ENCODE results near the gene OXTR. TPM values are rescaled to one million over a fixed set of nuclear protein-coding genes. Genes with fewer than 3 reads are reported as not detected.

The OXTR gene
- total and polyA plus RNA-seq, 4 donors, result 0.54 to 2.3 (median 0.72) TPM; not detected in 1

GRCh38 chr3:8713901-8714759 is 55.3 kb downstream of the OXTR start:
- no peak for ATAC-seq (ENCODE audit: low FRiP score)
- Histone ChIP-seq H3K9me3 (ENCODE audit: control insufficient read depth, low read length) (no peaks in the 10 kb centered on the region), H3K27me3 (ENCODE audit: control insufficient read depth in 1 of 2, insufficient read depth in 2 of 2, low read length in 1 of 2) (no peaks in the 10 kb centered on the region), H3K4me1 (ENCODE audit: control insufficient read depth in 1 of 2, insufficient read depth in 2 of 2, low read length in 2 of 2) (no peaks in the 10 kb centered on the region), H3K27ac (ENCODE audit: low read depth in 1 of 2, low read length in 2 of 2) (no peak overlapping the region), H3K4me3 (ENCODE audit: low read length in 2 of 2) (no peak overlapping the region), H3K36me3 (ENCODE audit: control insufficient read depth in 1 of 2, insufficient read depth in 2 of 2, low read length in 1 of 2) (no peaks in the 10 kb centered on the region)
- intact Hi-C loops (cut with DNase I), result no loop called here
- WGBS, 2 donors, result 86 to 91% methylated on average over 14 of the region's 14 CpGs
- no peak for DNase-seq

DNA sequence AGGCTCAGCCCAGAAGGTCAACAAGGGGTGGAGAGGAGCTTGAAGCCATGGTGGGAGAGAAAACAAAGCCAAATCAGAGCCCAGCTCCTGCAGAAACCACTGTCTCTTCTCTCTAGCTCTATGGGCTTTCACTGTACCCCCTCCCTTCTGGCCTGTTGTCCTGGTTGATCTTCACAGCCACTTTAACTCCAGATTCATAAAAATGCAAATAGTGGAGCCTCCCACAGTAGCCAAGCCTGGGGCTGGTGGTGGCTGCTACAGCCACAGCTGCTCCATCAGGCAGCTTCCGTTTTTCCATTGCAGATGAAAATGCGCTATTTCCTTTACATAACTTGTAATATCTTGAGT is 56.5 kb downstream of the OXTR start:
- no peaks in the 10 kb centered on the region for H3K9me3 ChIP-seq (ENCODE audit: control insufficient read depth, low read length)
- H3K4me1 ChIP-seq (ENCODE audit: control insufficient read depth in 1 of 2, insufficient read depth in 2 of 2, low read length in 2 of 2), result no peaks in the 10 kb centered on the region
- no peak overlapping the region for H3K27ac ChIP-seq (ENCODE audit: low read depth in 1 of 2, low read length in 2 of 2)
- no peaks in the 10 kb centered on the region for H3K27me3 ChIP-seq (ENCODE audit: control insufficient read depth in 1 of 2, insufficient read depth in 2 of 2, low read length in 1 of 2)
- WGBS, 2 donors, result 92 to 93% methylated on average over 2 of the region's 2 CpGs
- DNase-seq (no peak), ATAC-seq (ENCODE audit: low FRiP score) (no peak)
- no peak overlapping the region for H3K4me3 ChIP-seq (ENCODE audit: low read length in 2 of 2)
- H3K36me3 ChIP-seq (ENCODE audit: control insufficient read depth in 1 of 2, insufficient read depth in 2 of 2, low read length in 1 of 2), result no peaks in the 10 kb centered on the region
- intact Hi-C loops (cut with DNase I), result no loop called here

DNA sequence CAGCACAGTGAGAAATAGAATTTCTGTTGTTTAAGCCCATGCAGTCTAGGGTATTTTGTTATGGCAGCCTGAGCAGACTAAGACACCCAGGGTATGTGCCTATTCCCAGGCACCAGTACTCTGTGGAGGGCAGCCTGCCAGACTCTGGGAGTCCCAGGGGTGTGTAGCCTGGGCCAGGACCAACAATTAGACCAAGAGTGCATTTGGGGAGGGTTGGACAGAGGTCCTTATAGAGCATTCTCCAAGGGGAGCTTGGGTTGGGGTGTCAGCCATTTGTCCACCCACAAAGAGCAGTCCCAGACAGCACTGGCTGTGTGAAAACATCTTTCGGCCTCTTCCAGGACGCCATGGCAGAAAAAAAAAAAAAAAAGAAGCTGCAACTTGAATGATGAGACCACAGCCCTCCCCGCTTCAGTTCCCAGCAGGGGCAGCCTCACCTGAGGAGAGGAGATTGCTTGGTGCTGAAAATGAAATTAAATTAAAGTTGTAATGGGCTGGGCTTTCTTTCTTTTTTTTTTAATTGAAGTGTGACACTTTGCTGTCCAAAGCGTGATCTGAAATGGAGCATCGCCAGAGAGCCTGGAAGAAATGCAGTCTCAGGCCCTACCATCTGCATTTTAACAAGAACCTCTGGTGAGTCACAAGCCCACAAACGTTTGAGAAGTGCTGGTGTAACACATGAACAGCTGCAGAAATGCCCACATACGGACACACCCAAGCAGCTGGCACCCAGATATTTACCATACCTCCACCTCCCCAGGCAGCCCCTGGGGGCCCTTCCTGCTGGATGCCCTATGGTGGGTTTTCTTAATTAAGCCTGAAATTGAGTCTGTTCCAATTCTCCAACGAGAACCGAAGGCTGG is 57.1 kb downstream of the OXTR start:
- no peak overlapping the region for H3K4me3 ChIP-seq (ENCODE audit: low read length in 2 of 2)
- intact Hi-C loops (cut with DNase I), result no loop called here
- H3K27ac ChIP-seq (ENCODE audit: low read depth in 1 of 2, low read length in 2 of 2), result no peak overlapping the region
- no peak for DNase-seq
- no peak for ATAC-seq (ENCODE audit: low FRiP score)
- no peaks in the 10 kb centered on the region for H3K36me3 ChIP-seq (ENCODE audit: control insufficient read depth in 1 of 2, insufficient read depth in 2 of 2, low read length in 1 of 2)
- WGBS, 2 donors, result 59 to 64% methylated on average over 9 of the region's 9 CpGs
- H3K4me1 ChIP-seq (ENCODE audit: control insufficient read depth in 1 of 2, insufficient read depth in 2 of 2, low read length in 2 of 2), result no peaks in the 10 kb centered on the region
- H3K27me3 ChIP-seq (ENCODE audit: control insufficient read depth in 1 of 2, insufficient read depth in 2 of 2, low read length in 1 of 2), result no peaks in the 10 kb centered on the region
- H3K9me3 ChIP-seq (ENCODE audit: control insufficient read depth, low read length), result no peaks in the 10 kb centered on the region

GRCh38 chr3:8709801-8710507 is 59.5 kb downstream of the OXTR start:
- WGBS, 2 donors, result 92 to 94% methylated on average over 8 of the region's 8 CpGs
- no peak overlapping the region for H3K27ac ChIP-seq (ENCODE audit: low read depth in 1 of 2, low read length in 2 of 2)
- peaks cover 4% of the 10 kb centered on the region for H3K9me3 ChIP-seq (ENCODE audit: control insufficient read depth, low read length)
- ATAC-seq (ENCODE audit: low FRiP score) (no peak), DNase-seq (no peak)
- no peak overlapping the region for H3K4me3 ChIP-seq (ENCODE audit: low read length in 2 of 2)
- intact Hi-C loops (cut with DNase I), result no loop called here
- H3K27me3 ChIP-seq (ENCODE audit: control insufficient read depth in 1 of 2, insufficient read depth in 2 of 2, low read length in 1 of 2), result no peaks in the 10 kb centered on the region
- no peaks in the 10 kb centered on the region for H3K36me3 ChIP-seq (ENCODE audit: control insufficient read depth in 1 of 2, insufficient read depth in 2 of 2, low read length in 1 of 2)
- H3K4me1 ChIP-seq (ENCODE audit: control insufficient read depth in 1 of 2, insufficient read depth in 2 of 2, low read length in 2 of 2), result no peaks in the 10 kb centered on the region

DNA sequence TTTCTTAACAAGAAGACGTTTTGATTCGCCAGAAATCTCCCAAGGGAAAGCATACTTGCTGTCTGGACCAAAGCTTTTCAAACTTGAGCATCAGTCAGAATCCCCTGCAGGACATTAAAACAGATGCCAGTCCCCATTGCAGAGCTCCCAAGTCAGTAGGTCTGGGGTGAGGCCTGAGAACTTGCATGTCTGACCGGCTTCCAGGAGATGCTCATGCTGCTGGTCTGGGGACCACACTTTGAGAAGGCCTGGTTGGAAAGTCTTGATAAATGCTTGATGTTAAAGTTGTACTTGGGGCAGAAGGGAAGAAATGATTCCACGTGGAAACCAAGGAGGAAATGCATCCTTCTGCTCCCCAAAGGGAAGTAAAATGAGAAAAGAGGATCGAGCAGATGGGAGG is 60.1 kb downstream of the OXTR start:
- Histone ChIP-seq H3K27me3 (ENCODE audit: control insufficient read depth in 1 of 2, insufficient read depth in 2 of 2, low read length in 1 of 2) (no peaks in the 10 kb centered on the region), H3K27ac (ENCODE audit: low read depth in 1 of 2, low read length in 2 of 2) (no peak overlapping the region), H3K9me3 (ENCODE audit: control insufficient read depth, low read length) (peaks cover 5% of the 10 kb centered on the region), H3K4me3 (ENCODE audit: low read length in 2 of 2) (no peak overlapping the region), H3K4me1 (ENCODE audit: control insufficient read depth in 1 of 2, insufficient read depth in 2 of 2, low read length in 2 of 2) (no peaks in the 10 kb centered on the region), H3K36me3 (ENCODE audit: control insufficient read depth in 1 of 2, insufficient read depth in 2 of 2, low read length in 1 of 2) (no peaks in the 10 kb centered on the region)
- intact Hi-C loops (cut with DNase I), result no loop called here
- ATAC-seq (ENCODE audit: low FRiP score) (no peak), DNase-seq (no peak)
- WGBS, 2 donors, result 72 to 77% methylated on average over 5 of the region's 5 CpGs

DNA sequence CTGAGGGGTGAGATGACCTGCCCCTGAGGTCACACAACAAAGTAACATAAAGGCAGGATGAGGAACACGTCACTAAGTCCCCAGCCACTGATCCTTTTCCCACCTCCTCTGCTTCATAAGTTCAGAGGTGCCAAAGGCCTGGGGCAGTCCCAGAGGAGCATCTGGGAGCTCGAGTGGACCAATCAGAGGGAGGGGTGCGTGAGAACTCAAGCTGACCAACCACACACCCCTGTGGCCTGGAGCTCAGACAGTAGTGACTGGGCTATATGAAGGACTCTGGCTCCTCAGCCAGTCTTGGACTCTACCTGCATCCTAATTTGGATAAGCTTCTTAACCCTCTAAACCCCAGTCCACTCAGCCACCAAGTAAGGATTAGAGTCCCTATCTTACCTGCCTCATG is 63.8 kb downstream of the OXTR start:
- H3K27me3 ChIP-seq (ENCODE audit: control insufficient read depth in 1 of 2, insufficient read depth in 2 of 2, low read length in 1 of 2), result no peaks in the 10 kb centered on the region
- DNase-seq, result no peak
- 83 to 91% methylated on average over 3 of the region's 3 CpGs for WGBS, 2 donors
- H3K36me3 ChIP-seq (ENCODE audit: control insufficient read depth in 1 of 2, insufficient read depth in 2 of 2, low read length in 1 of 2), result no peaks in the 10 kb centered on the region
- no peak overlapping the region for H3K27ac ChIP-seq (ENCODE audit: low read depth in 1 of 2, low read length in 2 of 2)
- ATAC-seq (ENCODE audit: low FRiP score), result no peak
- peaks cover 5% of the 10 kb centered on the region for H3K9me3 ChIP-seq (ENCODE audit: control insufficient read depth, low read length)
- intact Hi-C loops (cut with DNase I), result no loop called here
- H3K4me1 ChIP-seq (ENCODE audit: control insufficient read depth in 1 of 2, insufficient read depth in 2 of 2, low read length in 2 of 2), result no peaks in the 10 kb centered on the region
- no peak overlapping the region for H3K4me3 ChIP-seq (ENCODE audit: low read length in 2 of 2)

GRCh38 chr3:8702560-8702959 is 66.9 kb downstream of the OXTR start:
- intact Hi-C loops (cut with DNase I), result no loop called here
- H3K27ac ChIP-seq (ENCODE audit: low read depth in 1 of 2, low read length in 2 of 2), result no peak overlapping the region
- ATAC-seq (ENCODE audit: low FRiP score) (no peak), DNase-seq (no peak)
- H3K9me3 ChIP-seq (ENCODE audit: control insufficient read depth, low read length), result peaks cover 5% of the 10 kb centered on the region
- 52 to 53% methylated on average over 3 of the region's 3 CpGs for WGBS, 2 donors
- H3K27me3 ChIP-seq (ENCODE audit: control insufficient read depth in 1 of 2, insufficient read depth in 2 of 2, low read length in 1 of 2), result no peaks in the 10 kb centered on the region
- no peaks in the 10 kb centered on the region for H3K4me1 ChIP-seq (ENCODE audit: control insufficient read depth in 1 of 2, insufficient read depth in 2 of 2, low read length in 2 of 2)
- H3K36me3 ChIP-seq (ENCODE audit: control insufficient read depth in 1 of 2, insufficient read depth in 2 of 2, low read length in 1 of 2), result no peaks in the 10 kb centered on the region
- no peak overlapping the region for H3K4me3 ChIP-seq (ENCODE audit: low read length in 2 of 2)
